ENCODE data around the gene CTTNBP2NL. TPM values are rescaled to one million over a fixed set of nuclear protein-coding genes. Genes with fewer than 3 reads are reported as not detected.
"Not testable (repeated sequence)": the region's sequence is repeated elsewhere in the genome, so short reads cannot be mapped to it uniquely, and the experiment has no call there.

Gene CTTNBP2NL
- total RNA-seq, 2 donors from 2014 or later: 3.4 to 5.5 TPM

DNA sequence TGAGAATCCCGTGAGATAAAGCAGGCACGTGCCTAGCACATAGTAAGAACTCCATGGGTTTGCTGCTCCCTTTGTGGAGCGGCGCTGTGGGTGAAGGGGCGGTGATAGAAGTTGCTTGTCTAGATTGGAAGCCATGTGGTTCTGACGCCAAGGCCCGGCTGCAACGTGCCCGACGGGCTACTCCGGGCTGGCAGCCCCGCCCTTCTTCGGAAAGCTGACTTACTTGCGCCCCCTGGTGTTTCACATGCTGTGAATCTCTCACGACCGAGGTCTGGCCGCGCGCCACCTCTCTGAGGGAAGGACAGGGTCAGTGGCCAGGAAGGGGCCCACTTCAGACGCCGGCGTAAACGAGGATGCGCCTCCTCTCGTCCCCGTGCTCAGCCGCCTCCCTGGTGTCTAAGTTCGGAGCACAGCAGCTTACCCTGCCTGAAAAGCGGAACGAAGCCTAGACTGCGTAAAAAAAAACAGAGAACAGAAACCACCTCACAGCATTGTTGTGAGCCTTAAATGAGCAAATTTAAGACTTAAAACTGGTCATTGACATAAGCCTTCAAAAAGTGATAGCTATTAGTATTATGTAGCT is 70.2 kb downstream of the CTTNBP2NL start:
- peak overlapping the region; percentile 37 to 80 for H3K27ac Mint-ChIP-seq
- ATAC-seq: peak; percentile 97 to 98
- no peaks in the 10 kb centered on the region for H3K9me3 Mint-ChIP-seq
- no peaks in the 10 kb centered on the region for H3K36me3 Mint-ChIP-seq
- peak; percentile 86 to 90 for DNase-seq (ENCODE audit: low spot score in 2 of 2)

DNA sequence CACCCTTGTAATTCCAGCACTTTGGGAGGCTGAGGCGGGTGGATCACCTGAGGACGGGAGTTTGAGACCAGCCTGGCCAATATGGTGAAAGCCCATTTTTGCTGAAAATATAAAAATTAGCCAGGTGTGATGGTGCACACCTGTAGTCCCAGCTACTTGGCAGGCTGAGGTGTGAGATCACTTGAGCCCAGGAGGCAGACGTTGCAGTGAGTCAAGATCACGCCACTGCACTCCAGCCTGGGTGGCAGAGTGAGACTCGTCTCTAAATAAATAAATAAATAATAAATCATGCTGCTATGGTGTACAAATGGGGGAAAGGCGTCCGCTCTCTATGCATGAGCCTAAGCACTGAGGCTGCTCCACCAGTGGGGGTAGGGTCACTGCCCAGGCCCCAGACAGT is 74.3 kb downstream of the CTTNBP2NL start:
- ATAC-seq: not testable (repeated sequence)

DNA sequence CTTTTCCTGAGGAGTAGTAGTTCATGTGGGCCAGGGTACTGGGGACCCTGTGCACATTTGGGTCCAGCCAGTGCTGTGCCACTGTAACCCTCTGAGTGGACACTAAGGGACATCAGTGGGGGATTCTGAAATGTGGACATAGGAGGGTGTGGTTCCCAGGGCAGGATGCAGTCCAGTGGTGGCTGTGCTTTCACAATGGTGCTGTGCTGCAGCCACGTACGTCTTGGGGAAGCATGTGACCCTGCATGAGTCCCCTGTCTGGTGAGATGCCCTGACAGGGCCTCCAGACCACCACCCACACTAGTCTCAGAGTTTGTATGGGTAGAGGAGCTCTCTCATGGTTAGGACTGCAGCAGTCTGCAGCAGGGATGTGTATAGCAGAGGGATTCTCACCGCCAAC is 75.0 kb downstream of the CTTNBP2NL start:
- ATAC-seq: no peak
- no peak for DNase-seq (ENCODE audit: low spot score in 2 of 2)
- Mint-ChIP-seq H3K36me3 (peaks cover 0 to 8% of the 10 kb centered on the region in 2 donors), H3K27ac (no peak overlapping the region), H3K9me3 (peaks cover 0 to 8% of the 10 kb centered on the region in 2 donors)

More for the DNA sequence above, 74.3 kb downstream of the CTTNBP2NL start:
- not testable (repeated sequence) for DNase-seq (ENCODE audit: low spot score in 2 of 2); H3K27ac Mint-ChIP-seq; H3K9me3 Mint-ChIP-seq; H3K36me3 Mint-ChIP-seq

DNA sequence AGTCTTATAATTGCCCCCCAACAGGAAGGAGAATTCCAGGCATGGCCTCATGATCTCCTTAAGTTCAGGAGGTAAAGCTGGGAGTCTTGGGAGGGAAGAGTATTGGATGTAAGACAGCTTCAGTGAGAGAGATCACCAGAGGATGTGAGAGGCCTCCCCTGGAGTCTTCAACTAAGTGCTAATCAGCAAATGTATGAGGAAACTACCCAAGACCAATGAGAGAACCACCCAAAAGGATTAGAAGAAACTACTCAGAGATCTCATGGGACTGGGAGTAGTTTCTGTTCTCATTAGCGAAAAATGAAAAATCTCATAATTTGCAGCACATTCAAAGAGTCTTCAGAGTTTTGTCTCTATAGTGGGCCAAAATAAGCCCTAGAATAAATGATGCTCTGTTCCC is 76.1 kb downstream of the CTTNBP2NL start:
- ATAC-seq (no peak), DNase-seq (ENCODE audit: low spot score in 2 of 2) (no peak)
- Mint-ChIP-seq H3K36me3 (peaks cover 5 to 14% of the 10 kb centered on the region in 2 donors), H3K27ac (no peak overlapping the region), H3K9me3 (peaks cover 5 to 18% of the 10 kb centered on the region in 2 donors)

DNA sequence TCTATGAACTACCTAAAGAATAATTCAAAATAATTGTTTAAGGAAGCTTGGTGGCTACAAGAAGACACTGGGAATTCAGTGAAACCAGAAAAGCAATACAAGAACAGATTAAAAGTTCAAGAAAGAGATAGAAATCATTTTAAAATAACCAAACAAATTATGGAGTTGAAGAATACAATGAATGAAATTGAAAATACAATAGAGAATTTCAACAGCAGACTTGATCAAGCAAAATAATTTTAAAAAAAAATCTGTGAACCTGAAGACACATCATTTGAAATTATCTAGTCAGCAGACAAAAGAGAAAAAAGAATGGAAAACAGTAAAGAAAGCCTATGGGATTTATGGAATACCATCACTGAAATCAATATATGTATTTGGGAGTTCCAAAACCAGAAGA is 81.5 kb downstream of the CTTNBP2NL start:
- H3K27ac Mint-ChIP-seq: no peak overlapping the region
- no peak for ATAC-seq
- H3K9me3 Mint-ChIP-seq: peaks cover 15 to 31% of the 10 kb centered on the region in 2 donors
- DNase-seq (ENCODE audit: low spot score in 2 of 2): no peak
- peaks cover 18 to 33% of the 10 kb centered on the region in 2 donors for H3K36me3 Mint-ChIP-seq

DNA sequence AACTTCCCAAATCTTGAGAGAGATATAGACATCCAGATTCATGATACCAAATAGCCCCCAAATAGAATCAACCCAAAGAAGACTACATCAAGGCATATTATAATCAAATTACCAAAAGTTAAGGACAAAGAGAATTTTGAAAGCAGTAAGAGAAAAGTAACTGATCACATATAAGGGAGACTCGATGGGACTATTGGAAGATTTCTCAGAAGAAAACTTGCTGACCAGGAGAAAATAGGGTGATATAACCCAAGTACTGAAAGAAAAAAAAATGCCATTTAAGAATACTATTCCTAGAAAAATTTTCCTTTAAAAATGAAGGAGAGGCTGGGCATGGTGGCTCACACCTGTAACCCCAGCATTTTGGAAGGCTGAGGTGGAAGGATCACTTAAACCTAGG is 82.3 kb downstream of the CTTNBP2NL start:
- H3K27ac Mint-ChIP-seq: no peak overlapping the region
- H3K9me3 Mint-ChIP-seq: peaks cover 15 to 31% of the 10 kb centered on the region in 2 donors
- DNase-seq (ENCODE audit: low spot score in 2 of 2) (no peak), ATAC-seq (no peak)
- H3K36me3 Mint-ChIP-seq: peaks cover 18 to 33% of the 10 kb centered on the region in 2 donors

DNA sequence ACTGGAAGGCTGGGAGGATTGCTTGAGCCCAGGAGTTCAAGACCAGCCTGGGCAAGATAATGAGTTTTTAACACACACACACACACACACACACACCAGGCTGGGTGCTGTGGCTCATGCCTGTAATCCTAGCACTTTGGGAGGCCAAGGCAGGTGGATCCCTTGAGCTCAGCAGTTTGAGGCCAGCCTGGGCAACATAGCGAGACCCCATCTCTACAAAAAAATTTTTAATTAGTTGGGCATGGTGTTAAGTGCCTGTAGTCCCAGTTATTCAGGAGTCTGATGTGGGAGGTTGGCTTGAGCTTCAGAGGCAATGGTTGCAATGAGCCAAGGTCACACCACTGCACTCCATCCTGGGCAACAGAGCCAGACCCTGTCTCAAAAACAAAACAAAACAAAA is 90.0 kb downstream of the CTTNBP2NL start:
- H3K36me3 Mint-ChIP-seq; ATAC-seq; H3K9me3 Mint-ChIP-seq; H3K27ac Mint-ChIP-seq; DNase-seq (ENCODE audit: low spot score in 2 of 2): not testable (repeated sequence)

DNA sequence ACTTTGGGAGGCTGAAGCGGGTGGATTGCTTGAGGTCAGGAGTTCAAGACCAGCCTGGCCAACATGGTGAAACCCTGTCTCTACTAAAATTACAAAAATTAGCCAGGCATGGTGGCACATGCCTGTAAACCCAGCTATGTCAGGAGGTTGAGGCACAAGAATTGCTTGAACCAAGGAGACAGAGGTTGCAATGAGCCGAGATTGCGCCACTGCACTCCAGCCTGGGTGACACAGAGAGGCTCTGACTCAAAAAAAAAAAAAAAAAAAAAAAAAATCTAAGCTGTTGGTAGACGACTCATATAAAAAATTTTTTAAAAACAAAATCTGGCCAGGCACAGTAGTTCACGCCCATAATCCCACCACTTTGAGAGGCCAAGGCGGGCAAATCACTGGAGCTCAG is 91.7 kb downstream of the CTTNBP2NL start:
- not testable (repeated sequence) for H3K36me3 Mint-ChIP-seq; H3K9me3 Mint-ChIP-seq; DNase-seq (ENCODE audit: low spot score in 2 of 2); H3K27ac Mint-ChIP-seq; ATAC-seq

DNA sequence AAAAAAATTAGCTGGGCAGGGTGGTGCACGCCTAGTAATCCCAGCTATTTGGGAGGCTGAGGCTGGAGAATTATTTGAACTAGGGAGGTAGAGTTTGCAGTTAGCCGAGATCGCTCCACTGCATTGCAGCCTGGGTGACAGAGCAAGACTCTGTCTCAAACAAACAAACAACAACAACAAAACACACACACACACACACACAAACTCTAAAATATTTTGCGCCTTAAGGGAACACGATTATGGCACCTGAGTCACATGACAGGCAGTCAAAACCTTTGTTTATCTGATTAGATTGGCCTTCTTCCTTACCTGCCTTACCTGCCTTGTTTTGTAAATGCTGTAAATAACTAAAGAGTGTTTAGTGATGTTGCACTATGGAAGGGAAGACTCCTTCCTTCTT is 92.1 kb downstream of the CTTNBP2NL start:
- Mint-ChIP-seq H3K27ac (no peak overlapping the region), H3K36me3 (no peaks in the 10 kb centered on the region), H3K9me3 (no peaks in the 10 kb centered on the region)
- ATAC-seq: no peak
- DNase-seq (ENCODE audit: low spot score in 2 of 2): no peak

DNA sequence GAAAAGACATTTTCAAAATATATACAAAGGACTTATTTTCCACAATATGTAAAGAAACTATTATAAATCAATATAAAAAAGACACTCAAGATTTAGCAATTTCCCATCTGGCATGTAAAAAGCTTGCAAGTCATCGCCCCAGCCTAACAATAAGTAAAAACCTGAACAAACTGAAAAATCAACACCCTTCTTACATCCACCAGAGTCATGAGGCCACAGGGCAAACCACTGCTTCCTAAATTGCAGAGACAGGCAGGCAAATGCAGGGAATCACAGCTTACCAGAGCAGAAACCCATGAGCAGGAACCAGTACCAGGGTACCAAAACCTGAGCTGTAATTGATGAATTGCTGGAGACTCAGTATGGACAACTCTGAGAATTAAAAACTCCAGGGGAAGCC is 96.1 kb downstream of the CTTNBP2NL start:
- Mint-ChIP-seq H3K36me3 (no peaks in the 10 kb centered on the region), H3K27ac (no peak overlapping the region), H3K9me3 (no peaks in the 10 kb centered on the region)
- no peak for ATAC-seq
- no peak for DNase-seq (ENCODE audit: low spot score in 2 of 2)

DNA sequence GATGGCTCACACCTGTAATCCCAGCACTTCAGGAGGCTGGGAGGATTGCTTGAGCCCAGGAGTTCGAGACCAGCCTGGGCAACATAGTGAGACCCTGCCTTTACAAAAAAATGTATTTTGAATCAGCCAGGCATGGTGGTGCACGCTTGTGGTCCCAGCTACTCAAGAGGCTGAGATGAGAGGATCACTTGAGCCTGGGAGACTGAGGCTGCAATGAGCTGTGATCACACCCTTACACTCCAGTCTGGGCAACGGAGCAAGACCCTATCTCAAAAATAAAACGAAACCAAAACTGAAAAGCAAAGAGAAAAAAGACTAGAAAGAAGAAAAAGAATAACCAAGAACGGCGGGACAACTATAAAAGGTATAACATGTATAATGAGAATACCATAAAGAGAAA is 97.3 kb downstream of the CTTNBP2NL start:
- no peak for ATAC-seq
- Mint-ChIP-seq H3K27ac (no peak overlapping the region), H3K36me3 (no peaks in the 10 kb centered on the region), H3K9me3 (no peaks in the 10 kb centered on the region)
- no peak for DNase-seq (ENCODE audit: low spot score in 2 of 2)

DNA sequence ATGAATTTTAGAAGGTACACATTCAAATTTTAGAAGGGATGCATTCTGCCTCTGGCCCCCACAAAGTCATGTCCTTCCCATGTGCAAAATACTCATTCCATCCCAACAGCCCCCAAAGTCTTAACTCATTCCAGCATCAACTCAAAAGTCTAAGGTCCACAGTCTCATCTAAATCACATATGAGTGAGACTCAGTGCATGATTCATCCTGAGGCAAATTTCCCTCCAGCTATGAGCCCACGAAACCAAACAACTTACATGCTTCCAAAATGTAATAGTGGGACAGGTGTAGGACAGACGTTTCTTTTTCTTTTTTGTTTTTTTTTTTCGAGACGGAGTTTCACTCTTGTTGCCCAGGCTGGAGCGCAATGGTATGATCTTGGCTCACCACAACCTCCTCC is 100.3 kb downstream of the CTTNBP2NL start:
- no peak for ATAC-seq
- no peak overlapping the region for H3K27ac Mint-ChIP-seq
- H3K36me3 Mint-ChIP-seq: no peaks in the 10 kb centered on the region
- no peaks in the 10 kb centered on the region for H3K9me3 Mint-ChIP-seq
- DNase-seq (ENCODE audit: low spot score in 2 of 2): no peak

DNA sequence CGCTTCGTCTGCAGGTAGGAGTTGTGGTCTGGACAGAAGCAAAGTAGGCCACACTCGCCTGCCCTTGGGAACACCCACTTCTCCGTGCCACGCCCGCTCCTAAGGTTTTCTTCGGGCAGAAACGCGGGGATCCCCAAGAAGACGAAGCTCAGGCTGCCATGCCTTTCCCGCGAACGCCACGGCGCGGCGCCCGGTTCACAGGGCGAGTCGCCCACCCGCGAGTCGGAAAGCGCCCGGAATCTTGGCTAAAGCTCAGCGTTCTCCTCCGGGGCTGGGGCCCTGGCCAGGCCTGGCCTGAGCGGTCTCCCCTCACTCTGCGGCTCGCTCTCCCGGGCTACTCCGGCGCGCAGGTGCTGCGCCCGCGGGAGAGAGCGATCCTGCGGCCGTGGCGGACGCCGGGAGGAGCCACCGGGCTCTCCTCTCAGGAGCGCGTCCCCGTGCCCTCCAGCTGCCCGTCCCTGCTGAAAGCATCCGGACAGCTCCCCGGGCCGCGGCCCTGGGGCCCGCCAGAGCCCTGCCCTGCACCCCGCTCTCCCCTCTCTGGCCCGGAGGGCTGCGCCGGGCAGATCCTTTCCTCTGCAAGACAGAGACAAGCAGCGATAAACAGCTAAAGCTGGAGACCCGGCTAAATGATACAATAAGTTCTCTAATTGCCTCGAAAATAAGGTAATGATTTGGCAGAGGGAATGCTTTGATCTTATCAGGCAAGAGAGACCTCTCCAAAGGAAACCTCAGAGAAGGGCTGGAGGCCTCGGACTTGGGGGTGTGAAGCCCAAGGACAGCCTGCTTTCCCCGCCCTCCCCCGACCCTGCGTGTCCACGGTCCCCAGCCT is 106.0 kb downstream of the CTTNBP2NL start:
- H3K9me3 Mint-ChIP-seq: no peaks in the 10 kb centered on the region
- peak; percentile 71 to 74 for ATAC-seq

DNA sequence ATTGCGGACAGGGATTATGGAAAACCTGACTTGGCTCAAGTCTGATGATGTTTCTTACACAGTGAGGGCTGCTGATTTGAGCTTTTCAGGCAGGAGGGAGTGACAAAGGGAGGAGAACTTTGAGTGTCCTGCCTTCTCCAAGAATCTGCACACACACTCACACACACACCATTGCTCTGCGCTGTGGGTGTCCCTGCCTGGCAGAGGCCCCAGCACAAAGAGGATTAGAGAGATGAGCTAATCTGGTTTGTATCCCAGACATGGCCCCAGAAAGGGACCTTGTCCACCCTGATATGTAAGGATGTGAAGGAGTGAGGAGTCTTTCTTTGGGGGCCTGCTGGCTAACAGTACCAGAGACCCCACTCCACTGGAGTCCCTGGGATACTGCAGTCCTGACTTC is 106.8 kb downstream of the CTTNBP2NL start:
- ATAC-seq (no peak), DNase-seq (ENCODE audit: low spot score in 2 of 2) (no peak)
- H3K36me3 Mint-ChIP-seq: no peaks in the 10 kb centered on the region
- H3K9me3 Mint-ChIP-seq: no peaks in the 10 kb centered on the region
- H3K27ac Mint-ChIP-seq: no peak overlapping the region

More for the DNA sequence above, 106.0 kb downstream of the CTTNBP2NL start:
- Mint-ChIP-seq H3K36me3 (no peaks in the 10 kb centered on the region), H3K27ac (no peak overlapping the region)
- DNase-seq (ENCODE audit: low spot score in 2 of 2): peak; percentile 63 to 67

DNA sequence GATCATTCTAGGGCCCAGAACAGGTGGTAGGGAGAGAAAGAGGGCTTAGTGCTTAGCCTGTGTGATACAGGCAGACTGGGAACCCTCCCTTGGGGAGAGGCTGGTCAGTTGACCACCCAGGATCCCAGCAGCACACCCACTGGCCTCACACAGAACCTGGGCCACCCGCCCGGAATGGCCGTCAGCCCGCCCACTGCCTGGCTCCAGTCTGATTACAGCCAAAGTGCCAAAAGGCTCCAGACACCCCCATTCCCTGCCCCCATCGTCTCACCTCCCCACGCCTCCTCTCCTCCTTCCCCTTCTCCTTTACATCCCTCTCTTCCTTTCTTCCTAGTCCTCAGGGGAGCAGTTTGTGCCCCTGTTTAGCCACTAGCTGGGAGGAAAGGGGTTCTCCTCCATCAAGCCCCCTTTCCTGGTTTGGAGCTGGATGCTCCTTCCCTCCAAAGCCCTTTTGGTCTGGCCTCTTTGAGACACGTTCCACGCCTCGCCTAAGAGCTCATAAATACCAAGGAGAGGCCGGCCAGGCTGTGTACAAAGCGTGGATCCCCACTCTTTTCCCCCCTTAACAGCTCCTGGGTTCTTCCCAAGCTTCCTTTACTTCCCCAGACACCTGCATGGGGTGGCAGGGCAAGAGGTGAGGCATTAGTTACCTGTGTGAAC is 108.1 kb downstream of the CTTNBP2NL start:
- Mint-ChIP-seq H3K36me3 (no peaks in the 10 kb centered on the region), H3K9me3 (no peaks in the 10 kb centered on the region), H3K27ac (no peak overlapping the region)
- DNase-seq (ENCODE audit: low spot score in 2 of 2): no peak
- ATAC-seq: no peak

DNA sequence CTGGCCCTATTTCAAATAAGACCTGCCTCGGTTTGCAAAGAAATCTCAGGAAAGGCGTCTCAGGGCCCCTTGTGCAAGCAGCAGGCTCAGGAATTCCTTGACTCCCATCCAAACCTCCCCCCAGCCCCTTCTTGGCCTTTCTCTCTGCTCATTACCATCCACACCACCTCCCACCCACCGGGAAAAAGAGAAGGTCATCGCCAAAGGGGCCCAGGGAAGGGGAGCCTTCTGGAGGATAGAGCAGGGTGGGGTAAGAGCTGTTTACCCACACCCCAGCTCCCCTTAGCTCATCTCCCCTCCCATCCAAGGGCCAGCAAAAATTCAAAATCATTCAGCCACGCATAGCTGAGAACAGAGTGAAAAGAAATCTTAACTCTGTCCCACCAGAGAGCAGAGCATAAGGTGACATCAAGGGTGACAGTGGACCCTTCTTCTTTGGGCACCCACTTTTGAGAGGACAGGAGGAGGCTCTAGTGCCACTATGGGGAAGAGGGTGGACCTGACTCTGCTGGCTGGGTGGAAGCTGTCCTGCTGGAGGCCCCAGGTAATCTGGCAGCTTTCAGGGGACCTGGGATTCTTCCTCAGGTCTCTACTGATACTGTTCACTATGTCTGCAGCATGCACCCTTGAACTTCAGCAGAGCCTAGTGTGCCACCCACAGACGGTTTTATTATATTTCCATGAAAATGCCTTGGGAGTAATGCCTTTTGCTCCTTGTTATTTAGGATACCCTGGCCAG is 108.8 kb downstream of the CTTNBP2NL start:
- DNase-seq (ENCODE audit: low spot score in 2 of 2) (no peak), ATAC-seq (no peak)
- Mint-ChIP-seq H3K36me3 (no peaks in the 10 kb centered on the region), H3K27ac (no peak overlapping the region), H3K9me3 (no peaks in the 10 kb centered on the region)

DNA sequence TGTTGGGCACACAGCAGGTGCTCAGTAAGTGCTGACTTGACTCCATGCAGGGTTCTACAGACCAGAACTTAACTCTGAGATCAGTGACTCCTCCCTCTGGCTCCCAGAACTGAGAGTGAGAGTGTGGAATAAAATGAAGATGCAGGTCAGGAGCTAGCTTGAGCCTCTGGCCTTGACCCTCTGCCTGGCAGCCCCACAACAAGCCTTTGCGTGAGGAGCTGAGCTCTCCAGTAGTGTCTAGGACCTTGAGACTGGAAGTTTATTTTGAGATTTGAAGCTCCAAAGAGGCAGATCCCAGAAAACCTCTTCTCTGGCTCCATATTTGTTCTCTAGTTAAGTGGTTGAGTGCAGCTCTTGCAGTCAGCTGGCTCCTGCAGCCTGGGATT is 109.4 kb downstream of the CTTNBP2NL start:
- no peak for DNase-seq (ENCODE audit: low spot score in 2 of 2)
- no peaks in the 10 kb centered on the region for H3K9me3 Mint-ChIP-seq
- no peak overlapping the region for H3K27ac Mint-ChIP-seq
- H3K36me3 Mint-ChIP-seq: no peaks in the 10 kb centered on the region
- no peak for ATAC-seq

Data from activated naive CD4-positive, alpha-beta T cell treated with anti-CD3 and anti-CD28 coated beads, Interleukin-2, amount 50 U/mL, for 72 hours (primary cell).